HepG2 (cell line): ENCODE results near the gene RBFOX1. TPM values are rescaled to one million over a fixed set of nuclear protein-coding genes. Genes with fewer than 3 reads are reported as not detected.

Experiments
- ATAC-seq: fragments of 200-7000 bp; cut with Tn5 transposase; 3 replicates; pipeline ENCODE4 v1.9.1; 2020; ENCODE audit warnings: mild to moderate bottlenecking, moderate library complexity
- BruUV-seq: library from RNA; stranded (reverse); fragments of 400-500 nt; replicated peaks from 2 replicates; lab custom pipeline; 2021; lab: Mats Ljungman, UMichigan
- CTCF ChIA-PET: fragments of 300-600 bp; formaldehyde crosslinking; extraction: SDS; loops from one replicate; lab custom pipeline; 2021; ENCODE audit warnings: low total read pairs, inconsistent platforms, low intra/inter-chr PET ratio; lab: Yijun Ruan, JAX
- POLR2A ChIA-PET: fragments of 350-600 bp; sonication (Branson Sonifier 250); formaldehyde crosslinking; loops from one replicate; lab custom pipeline; 2020; ENCODE audit warnings: antibody characterized with exemption, inconsistent platforms; lab: Yijun Ruan, JAX
- DNase-seq: peaks from one replicate; pipeline ENCODE4 v3.0.0-alpha.2; 2015; ENCODE audit warnings: low spot score
- FAIRE-seq: peaks from 3 replicates; lab custom pipeline; 2011; peaks lifted over from hg19 to GRCh38; lab: Jason Lieb, UNC
- H2AFZ ChIP-seq: one replicate; pipeline ENCODE4 v1.6.1; 2011; ENCODE audit warnings: low read length, inconsistent platforms
- H3K27ac ChIP-seq: fragments of 300-600 bp; 3 replicates; pipeline ENCODE4 v1.8.0; 2011; ENCODE audit warnings: mixed run types, mild to moderate bottlenecking, mixed read lengths, low read length, inconsistent platforms; ENCODE audit not compliant: insufficient read depth; ENCODE audit errors: extremely low read length
- H3K27me3 ChIP-seq, 2 experiments: fragments of 200-600 bp in 1 of 2; 2 replicates in 1 of 2; 3 replicates in 1 of 2; pipeline versions ENCODE4 v1.6.0 to v1.8.0; 2011; ENCODE audit warnings: low read length in 2 of 2, mild to moderate bottlenecking in 2 of 2, moderate library complexity in 2 of 2, inconsistent platforms in 1 of 2; ENCODE audit not compliant: insufficient read depth in 2 of 2, control insufficient read depth in 1 of 2
- H3K36me3 ChIP-seq, 2 experiments: fragments of 200-600 bp in 1 of 2; replicated peaks in 1 of 2; 2 replicates in 1 of 2; 3 replicates in 1 of 2; pipeline versions ENCODE4 v1.5.1 to v1.8.0; 2011; ENCODE audit warnings: low read length in 2 of 2, inconsistent platforms in 1 of 2; ENCODE audit not compliant: insufficient read depth in 2 of 2, control insufficient read depth in 1 of 2
- H3K4me1 ChIP-seq: 2 replicates; pipeline ENCODE4 v1.5.1; 2012; ENCODE audit warnings: low read length, inconsistent platforms; ENCODE audit not compliant: insufficient read depth
- H3K4me2 ChIP-seq: 2 replicates; pipeline ENCODE4 v1.6.0; 2011; ENCODE audit warnings: low read depth, low read length, inconsistent platforms
- H3K4me3 ChIP-seq, 3 experiments: fragments of 200-600 bp in 1 of 3; sonication (generic), shearing (Covaris generic) in 1 of 3; replicated peaks in 1 of 3; 2 replicates each; pipeline ENCODE4 v1.5.1; 2011 to 2016; ENCODE audit warnings: low read length in 3 of 3, inconsistent platforms in 2 of 3, low read depth in 2 of 3, mild to moderate bottlenecking in 2 of 3, control low read depth in 1 of 3, mixed read lengths in 1 of 3; ENCODE audit not compliant: insufficient read depth in 1 of 3
- H3K79me2 ChIP-seq: one replicate; pipeline ENCODE4 v1.6.1; 2011; ENCODE audit warnings: low read length, inconsistent platforms; ENCODE audit not compliant: insufficient read depth
- H3K9ac ChIP-seq: 2 replicates; pipeline ENCODE4 v1.6.0; 2011; ENCODE audit warnings: mild to moderate bottlenecking, low read depth, low read length, inconsistent platforms; ENCODE audit not compliant: insufficient read depth
- H3K9me3 ChIP-seq: 2 replicates; pipeline ENCODE4 v1.5.1; 2012; ENCODE audit warnings: mild to moderate bottlenecking, low read length
- H4K20me1 ChIP-seq: 2 replicates; pipeline ENCODE4 v1.6.0; 2011; ENCODE audit warnings: inconsistent platforms, mild to moderate bottlenecking, low read length, moderate library complexity; ENCODE audit not compliant: insufficient read depth
- ATF7-NPFF ChIP-seq: sonication (generic); formaldehyde crosslinking; IDR thresholded peaks from 2 replicates; pipeline ENCODE4 v1.8.1; 2023; ENCODE audit warnings: mild to moderate bottlenecking, low read depth, missing genetic modification reagents, moderate library complexity
- HMGA1 ChIP-seq: sonication (generic); formaldehyde crosslinking; conservative IDR thresholded peaks from 2 replicates; pipeline ENCODE4 v1.4.0; 2020; ENCODE audit warnings: missing genetic modification reagents
- IRF2 ChIP-seq: IDR thresholded peaks from 2 replicates; pipeline ENCODE4 v1.6.1; 2018; ENCODE audit warnings: missing genetic modification reagents, missing compliant biosample characterization
- SMARCE1 ChIP-seq: fragments of 450-650 bp; IDR thresholded peaks from 2 replicates; pipeline ENCODE4 v1.6.1; 2017; ENCODE audit warnings: borderline replicate concordance
- YY1 ChIP-seq: IDR thresholded peaks from 2 replicates; pipeline ENCODE4 v1.6.1; 2011; ENCODE audit warnings: low read length, low read depth, moderate library complexity, mild to moderate bottlenecking; ENCODE audit not compliant: insufficient read depth, insufficient replicate concordance
- ZFP36L2 ChIP-seq: sonication (generic); formaldehyde crosslinking; IDR thresholded peaks from 2 replicates; pipeline ENCODE4 v1.4.0; 2020; ENCODE audit warnings: missing genetic modification reagents
- ZNF121 ChIP-seq: sonication (generic); formaldehyde crosslinking; IDR thresholded peaks from 2 replicates; pipeline ENCODE4 v1.5.0; 2020; ENCODE audit warnings: mild to moderate bottlenecking, missing genetic modification reagents
- ZNF205 ChIP-seq: IDR thresholded peaks from 2 replicates; pipeline ENCODE4 v1.6.1; 2018; ENCODE audit warnings: missing biosample characterization, missing genetic modification reagents
- ZNF335 ChIP-seq: sonication (generic); formaldehyde crosslinking; IDR thresholded peaks from 2 replicates; pipeline ENCODE4 v1.4.0; 2020; ENCODE audit warnings: missing genetic modification reagents
- ZNF354B ChIP-seq: sonication (generic); formaldehyde crosslinking; IDR thresholded peaks from 2 replicates; pipeline ENCODE4 v1.8.0; 2022; ENCODE audit warnings: mild to moderate bottlenecking, missing genetic modification reagents
- ZNF660 ChIP-seq: sonication (generic); formaldehyde crosslinking; IDR thresholded peaks from 2 replicates; pipeline ENCODE4 v1.5.1; 2020; ENCODE audit warnings: mild to moderate bottlenecking, low read depth, missing genetic modification reagents, borderline replicate concordance
- WGBS: methylation state at CpG from one replicate; pipeline ENCODE4 v1.1.6; 2017; ENCODE audit warnings: low lambda C conversion rate; 5-methylcytosine and 5-hydroxymethylcytosine counted together
- in situ Hi-C: cut with HindIII; loops from 2 replicates; pipeline ENCODE4 v1.10.0; 2017; ENCODE audit warnings: low pct_unique_long_range_greater_than_20kb; ENCODE audit not compliant: extremely low pct_ligation_motif_present
- intact Hi-C: fragments of 100-400 bp; cut with micrococcal nuclease; formaldehyde crosslinking; loops from one replicate; pipeline ENCODE4 v1.10.0; 2022; ENCODE audit not compliant: unreplicated experiment
- polyA plus RNA-seq, 8 experiments: library from polyadenylated mRNA; depleted of rRNA in 3 of 8; stranded (reverse) in 7 of 8; unstranded in 1 of 8; fragments of >200 nt; fragmentation: Illumina TruSeq in 4 of 8; extraction: Trizol in 4 of 8; gene quantifications; 2 replicates each; pipeline versions ENCODE4 v1.2.1 to v1.2.3, GENCODE V29; 2011 to 2016; ENCODE audit warnings: low read depth in 4 of 8, missing spikeins in 1 of 8, mixed read lengths in 1 of 8; ENCODE audit not compliant: insufficient read depth in 1 of 8
- total RNA-seq, 5 experiments: library from RNA; depleted of rRNA; stranded (reverse); fragments of >200 nt; fragmentation: Illumina TruSeq; extraction: Trizol; gene quantifications; 2 replicates each; pipeline ENCODE4 v1.2.3, GENCODE V29; 2016; ENCODE audit warnings: low read depth in 1 of 5
- TF ChIP-seq, protein P1 (sequence below): sonication (generic); formaldehyde crosslinking; IDR thresholded peaks from 2 replicates; pipeline ENCODE4 v1.4.0; 2020; ENCODE audit warnings: missing genetic modification reagents, borderline replicate concordance
- TF ChIP-seq, protein P2 (sequence below): IDR thresholded peaks from 2 replicates; pipeline ENCODE4 v1.6.1; 2012; ENCODE audit warnings: low read depth, low read length, improper control_type of control experiment
- TF ChIP-seq, protein P3 (sequence below): sonication (generic); formaldehyde crosslinking; IDR thresholded peaks from 2 replicates; pipeline ENCODE4 v1.5.0; 2020; ENCODE audit warnings: missing genetic modification reagents

Gene RBFOX1
- total and polyA plus RNA-seq, 2 of the 13 experiments (the other 11 are each of a cell fraction or from before 2014, with no cell fraction given) = not detected

DNA sequence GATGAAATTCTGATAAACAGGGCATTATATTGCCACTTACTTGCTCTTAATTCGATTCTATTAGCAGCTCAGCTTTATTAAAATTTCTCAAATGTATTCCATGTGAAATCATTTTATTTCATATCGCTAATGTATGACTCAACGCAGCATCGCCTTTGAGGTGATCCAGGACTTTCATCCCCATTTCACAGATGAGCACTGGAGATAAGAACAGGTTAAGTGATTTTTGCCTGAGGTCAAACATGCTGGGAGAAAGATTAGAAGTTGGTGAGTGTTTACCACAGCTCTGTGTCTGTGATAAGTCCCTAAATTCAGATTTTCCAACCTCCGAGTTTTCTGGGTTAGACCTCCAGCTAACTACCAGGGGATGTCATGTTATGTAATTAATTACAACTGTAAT lies 43.6 kb downstream of the RBFOX1 start:
- no peak overlapping the region for H3K9ac ChIP-seq
- ATAC-seq (no peak), FAIRE-seq (no peak), DNase-seq (no peak)
- no peaks in the 10 kb centered on the region for H3K9me3 ChIP-seq
- no TSS peak for BruUV-seq
- TF ChIP-seq ZNF660 (CRISPR knock-in tag) (no peak), ZNF335 (CRISPR knock-in tag) (no peak), ZNF354B (CRISPR knock-in tag) (no peak)
- TF ChIP-seq, protein P1, sequence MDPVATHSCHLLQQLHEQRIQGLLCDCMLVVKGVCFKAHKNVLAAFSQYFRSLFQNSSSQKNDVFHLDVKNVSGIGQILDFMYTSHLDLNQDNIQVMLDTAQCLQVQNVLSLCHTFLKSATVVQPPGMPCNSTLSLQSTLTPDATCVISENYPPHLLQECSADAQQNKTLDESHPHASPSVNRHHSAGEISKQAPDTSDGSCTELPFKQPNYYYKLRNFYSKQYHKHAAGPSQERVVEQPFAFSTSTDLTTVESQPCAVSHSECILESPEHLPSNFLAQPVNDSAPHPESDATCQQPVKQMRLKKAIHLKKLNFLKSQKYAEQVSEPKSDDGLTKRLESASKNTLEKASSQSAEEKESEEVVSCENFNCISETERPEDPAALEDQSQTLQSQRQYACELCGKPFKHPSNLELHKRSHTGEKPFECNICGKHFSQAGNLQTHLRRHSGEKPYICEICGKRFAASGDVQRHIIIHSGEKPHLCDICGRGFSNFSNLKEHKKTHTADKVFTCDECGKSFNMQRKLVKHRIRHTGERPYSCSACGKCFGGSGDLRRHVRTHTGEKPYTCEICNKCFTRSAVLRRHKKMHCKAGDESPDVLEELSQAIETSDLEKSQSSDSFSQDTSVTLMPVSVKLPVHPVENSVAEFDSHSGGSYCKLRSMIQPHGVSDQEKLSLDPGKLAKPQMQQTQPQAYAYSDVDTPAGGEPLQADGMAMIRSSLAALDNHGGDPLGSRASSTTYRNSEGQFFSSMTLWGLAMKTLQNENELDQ = no peak
- in situ Hi-C loops (no loop called here), intact Hi-C loops (no loop called here)
- 31% methylated on average over 5 of the region's 5 CpGs for WGBS
- no peaks in the 10 kb centered on the region; a peak in 1 of 5 replicates for H3K27me3 ChIP-seq
- H3K27ac ChIP-seq = no peak overlapping the region
- H3K4me2 ChIP-seq = no peak overlapping the region
- H3K4me3 ChIP-seq = no peak overlapping the region
- CTCF ChIA-PET = no interaction called here
- no peak overlapping the region for H2AFZ ChIP-seq
- H3K4me1 ChIP-seq = no peaks in the 10 kb centered on the region
- H3K36me3 ChIP-seq = no peaks in the 10 kb centered on the region
- no peaks in the 10 kb centered on the region for H4K20me1 ChIP-seq
- POLR2A ChIA-PET = no interaction called here
- no peaks in the 10 kb centered on the region for H3K79me2 ChIP-seq

DNA sequence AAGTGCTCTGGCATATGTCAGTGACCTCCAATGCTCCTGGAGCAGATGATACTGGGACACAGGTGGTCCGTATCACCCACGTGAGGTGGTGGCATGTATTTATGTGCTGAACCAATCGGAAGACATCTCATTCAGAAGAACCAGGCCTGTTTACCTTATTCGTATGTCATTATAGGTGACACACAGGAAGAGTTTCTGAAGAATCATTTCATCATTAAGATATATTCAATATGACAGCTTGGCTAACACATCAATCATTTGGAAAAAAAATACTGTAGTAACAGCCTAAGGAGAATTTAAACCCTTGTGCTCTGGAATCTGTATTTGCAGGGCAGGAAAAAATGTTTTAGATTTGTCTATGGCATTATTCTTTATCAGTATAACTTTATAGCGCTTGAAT lies 44.6 kb downstream of the RBFOX1 start:
- Histone ChIP-seq H3K4me3 (no peak overlapping the region), H3K9me3 (no peaks in the 10 kb centered on the region), H3K27ac (no peak overlapping the region), H3K4me2 (no peak overlapping the region), H4K20me1 (no peaks in the 10 kb centered on the region), H3K36me3 (no peaks in the 10 kb centered on the region), H3K79me2 (no peaks in the 10 kb centered on the region), H3K9ac (no peak overlapping the region), H3K4me1 (no peaks in the 10 kb centered on the region), H3K27me3 (no peaks in the 10 kb centered on the region; a peak in 1 of 5 replicates), H2AFZ (no peak overlapping the region)
- ChIA-PET CTCF (no interaction called here), POLR2A (no interaction called here)
- WGBS = 2% methylated on average over 5 of the region's 5 CpGs
- BruUV-seq = no TSS peak
- intact Hi-C loops (no loop called here), in situ Hi-C loops (no loop called here)
- ATAC-seq (no peak), DNase-seq (no peak), FAIRE-seq (no peak)
- TF ChIP-seq IRF2 = no peak
- TF ChIP-seq, protein P2, sequence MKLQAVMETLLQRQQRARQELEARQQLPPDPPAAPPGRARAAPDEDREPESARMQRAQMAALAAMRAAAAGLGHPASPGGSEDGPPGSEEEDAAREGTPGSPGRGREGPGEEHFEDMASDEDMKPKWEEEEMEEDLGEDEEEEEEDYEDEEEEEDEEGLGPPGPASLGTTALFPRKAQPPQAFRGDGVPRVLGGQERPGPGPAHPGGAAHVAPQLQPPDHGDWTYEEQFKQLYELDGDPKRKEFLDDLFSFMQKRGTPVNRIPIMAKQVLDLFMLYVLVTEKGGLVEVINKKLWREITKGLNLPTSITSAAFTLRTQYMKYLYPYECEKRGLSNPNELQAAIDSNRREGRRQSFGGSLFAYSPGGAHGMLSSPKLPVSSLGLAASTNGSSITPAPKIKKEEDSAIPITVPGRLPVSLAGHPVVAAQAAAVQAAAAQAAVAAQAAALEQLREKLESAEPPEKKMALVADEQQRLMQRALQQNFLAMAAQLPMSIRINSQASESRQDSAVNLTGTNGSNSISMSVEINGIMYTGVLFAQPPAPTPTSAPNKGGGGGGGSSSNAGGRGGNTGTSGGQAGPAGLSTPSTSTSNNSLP = no peak
- no peak for TF ChIP-seq ZNF205 (CRISPR knock-in tag)
- TF ChIP-seq YY1 = no peak
- no peak for TF ChIP-seq HMGA1 (CRISPR knock-in tag)
- TF ChIP-seq, protein P3, sequence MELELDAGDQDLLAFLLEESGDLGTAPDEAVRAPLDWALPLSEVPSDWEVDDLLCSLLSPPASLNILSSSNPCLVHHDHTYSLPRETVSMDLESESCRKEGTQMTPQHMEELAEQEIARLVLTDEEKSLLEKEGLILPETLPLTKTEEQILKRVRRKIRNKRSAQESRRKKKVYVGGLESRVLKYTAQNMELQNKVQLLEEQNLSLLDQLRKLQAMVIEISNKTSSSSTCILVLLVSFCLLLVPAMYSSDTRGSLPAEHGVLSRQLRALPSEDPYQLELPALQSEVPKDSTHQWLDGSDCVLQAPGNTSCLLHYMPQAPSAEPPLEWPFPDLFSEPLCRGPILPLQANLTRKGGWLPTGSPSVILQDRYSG (CRISPR knock-in tag) = no peak
- no peak for TF ChIP-seq ATF7-NPFF
- TF ChIP-seq SMARCE1 = no peak
- no peak for TF ChIP-seq ZFP36L2 (CRISPR knock-in tag)
- no peak for TF ChIP-seq ZNF121
